Measurements from ENCODE around the gene ARPC1A. TPM values are rescaled to one million over a fixed set of nuclear protein-coding genes. Genes with fewer than 3 reads are reported as not detected.

Gene ARPC1A
- total and polyA plus RNA-seq, 8 donors = 92.7 to 158 (median 107) TPM

- intact Hi-C loops (cut with DNase I) = loop anchor here in 1 of 2 donors (5.0 kb wide), 1 partner anchor 268 kb away; no protein-coding TSS in a partner anchor
- H3K9me3 ChIP-seq = peaks cover 0 to 12% of the 10 kb centered on the region in 2 donors
- no peak for TF ChIP-seq CTCF (IDR thresholded peaks at IDR 0.05)
- peaks cover 6 to 8% of the 10 kb centered on the region in 2 donors for H3K4me1 ChIP-seq
- no peaks in the 10 kb centered on the region for H3K36me3 ChIP-seq
- ATAC-seq (no peak), DNase-seq (no peak)
- no peak overlapping the region for H3K27ac ChIP-seq
- H3K4me3 ChIP-seq = no peak overlapping the region
- H3K27me3 ChIP-seq = no peaks in the 10 kb centered on the region
Observed at GRCh38 chr7:99310004-99310403, 15.7 kb upstream of the ARPC1A start.

GRCh38 chr7:99311702-99312101 is 14.0 kb upstream of the ARPC1A start:
- H3K4me3 ChIP-seq = no peak overlapping the region
- intact Hi-C loops (cut with DNase I) = loop anchor here in 1 of 2 donors (5.0 kb wide), 1 partner anchor 269 kb away; no protein-coding TSS in a partner anchor
- no peak for DNase-seq
- peaks cover 0 to 12% of the 10 kb centered on the region in 2 donors for H3K9me3 ChIP-seq
- no peak for ATAC-seq
- peaks cover 6 to 8% of the 10 kb centered on the region in 2 donors for H3K4me1 ChIP-seq
- no peaks in the 10 kb centered on the region for H3K27me3 ChIP-seq
- H3K27ac ChIP-seq = no peak overlapping the region
- no peaks in the 10 kb centered on the region for H3K36me3 ChIP-seq
- TF ChIP-seq CTCF (IDR thresholded peaks at IDR 0.05) = no peak

GRCh38 chr7:99312316-99313203 is 13.1 kb upstream of the ARPC1A start:
- intact Hi-C loops (cut with DNase I) = loop anchor here in 1 of 2 donors (5.0 kb wide), 1 partner anchor 270 kb away; no protein-coding TSS in a partner anchor
- ATAC-seq (peak; percentile 91), DNase-seq (peak in 3 of 4 donors; percentile 24 to 61 (median 50))

GRCh38 chr7:99313204-99313573 is 12.5 kb upstream of the ARPC1A start:
- Histone ChIP-seq H3K27ac (no peak overlapping the region), H3K27me3 (no peaks in the 10 kb centered on the region), H3K36me3 (no peaks in the 10 kb centered on the region), H3K4me1 (peaks cover 6 to 8% of the 10 kb centered on the region in 2 donors), H3K4me3 (no peak overlapping the region), H3K9me3 (peaks cover 0 to 12% of the 10 kb centered on the region in 2 donors)
- peak in 1 of 2 donors; percentile 20 for TF ChIP-seq CTCF (IDR thresholded peaks at IDR 0.05)
- DNase-seq (no peak), ATAC-seq (no peak)
- intact Hi-C loops (cut with DNase I) = loop anchor here in 1 of 2 donors (5.0 kb wide), 1 partner anchor 271 kb away; no protein-coding TSS in a partner anchor

More at GRCh38 chr7:99312316-99313203, 13.1 kb upstream of the ARPC1A start:
- Histone ChIP-seq H3K27me3 (no peaks in the 10 kb centered on the region), H3K36me3 (no peaks in the 10 kb centered on the region), H3K27ac (no peak overlapping the region), H3K4me1 (peaks cover 6 to 8% of the 10 kb centered on the region in 2 donors), H3K4me3 (no peak overlapping the region), H3K9me3 (peaks cover 0 to 12% of the 10 kb centered on the region in 2 donors)
- TF ChIP-seq CTCF (IDR thresholded peaks at IDR 0.05) = peak; percentile 85 to 88

- ATAC-seq = peak; percentile 73
- no peak for TF ChIP-seq CTCF (IDR thresholded peaks at IDR 0.05)
- intact Hi-C loops (cut with DNase I) = loop anchor here in 1 of 2 donors (5.0 kb wide), 1 partner anchor 272 kb away; no protein-coding TSS in a partner anchor
- H3K9me3 ChIP-seq = peaks cover 0 to 9% of the 10 kb centered on the region in 2 donors
- no peaks in the 10 kb centered on the region for H3K36me3 ChIP-seq
- no peaks in the 10 kb centered on the region for H3K27me3 ChIP-seq
- no peak for DNase-seq
- no peak overlapping the region for H3K27ac ChIP-seq
- peaks cover 6 to 8% of the 10 kb centered on the region in 2 donors for H3K4me1 ChIP-seq
- H3K4me3 ChIP-seq = no peak overlapping the region
Observed at GRCh38 chr7:99314504-99314903, 11.2 kb upstream of the ARPC1A start.
